ENCODE data around the gene GPR183.
"Not testable (repeated sequence)": the region's sequence is repeated elsewhere in the genome, so short reads cannot be mapped to it uniquely, and the experiment has no call there.

GPR183 gene

DNA sequence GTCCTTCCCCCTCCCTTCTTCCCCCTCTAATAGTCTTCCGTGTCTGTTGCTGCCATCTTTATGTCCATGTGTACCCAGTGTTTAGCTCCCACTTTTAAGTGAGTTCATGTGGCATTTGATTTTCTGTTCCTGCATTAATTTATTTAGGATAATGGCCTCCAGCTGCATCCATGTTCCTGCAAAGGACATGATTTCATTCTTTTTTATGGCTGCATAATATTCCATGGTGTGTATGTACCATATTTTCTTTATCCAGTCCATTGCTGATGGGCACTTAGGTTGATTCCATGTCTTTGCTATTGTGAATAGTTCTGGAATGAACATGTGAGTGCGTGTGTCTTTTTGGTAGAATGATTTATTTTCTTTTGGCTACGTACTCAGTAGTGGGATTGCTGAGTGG lies 58.0 kb downstream of the GPR183 start:
- not testable (repeated sequence) for H3K27ac Mint-ChIP-seq, H3K9me3 Mint-ChIP-seq, H3K27me3 Mint-ChIP-seq, H3K4me3 Mint-ChIP-seq, ATAC-seq, DNase-seq
- peaks cover 47% of the 10 kb centered on the region for H3K4me1 Mint-ChIP-seq

DNA sequence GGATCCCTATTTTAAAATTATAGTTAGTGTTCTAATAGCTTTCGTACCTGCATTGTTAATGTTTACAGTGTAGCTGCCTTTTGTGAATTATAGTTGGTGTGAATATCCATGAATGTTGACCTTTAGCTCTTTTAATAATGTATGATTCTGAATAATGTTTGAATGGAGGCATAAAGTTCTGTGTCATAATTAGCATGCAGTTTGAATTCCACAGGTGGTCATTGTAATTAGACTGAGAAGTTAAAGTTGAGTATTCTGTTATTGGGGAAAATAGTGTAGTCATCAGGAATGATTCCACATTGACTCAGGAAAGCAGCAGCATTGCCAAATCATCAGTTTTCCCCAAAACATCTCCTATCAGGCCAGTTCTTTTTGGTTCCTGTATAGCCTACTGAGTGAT lies 61.1 kb downstream of the GPR183 start:
- H3K9me3 Mint-ChIP-seq, result no peaks in the 10 kb centered on the region

More for the DNA sequence above, 61.1 kb downstream of the GPR183 start:
- Mint-ChIP-seq H3K27ac (no peak overlapping the region), H3K4me3 (no peak overlapping the region), H3K27me3 (no peaks in the 10 kb centered on the region), H3K4me1 (peaks cover 31% of the 10 kb centered on the region)
- no peak for DNase-seq
- ATAC-seq, result no peak
